Activated CD4-positive, CD25-positive, alpha-beta regulatory T cell (primary cell): ENCODE data around the gene TMEM26.

Experiments
- DNase-seq, 4 experiments: peaks; one replicate each; lab custom pipeline; 2025; lab: John Stamatoyannopoulos, UW

Gene TMEM26

GRCh38 chr10:61452655-61453641 lies at the start of gene TMEM26:
TSS of gene TMEM26 (minus strand) at chr10:61453381. CDS start at chr10:61453081, 300 bp downstream.
- no peak for DNase-seq

- DNase-seq: no peak
These were observed 47.3 kb upstream of the TMEM26 start for GRCh38 chr10:61500460-61500859.

GRCh38 chr10:61492364-61492995 lies 39.3 kb upstream of the TMEM26 start:
- DNase-seq: no peak

- DNase-seq: no peak
These were observed 34.3 kb upstream of the TMEM26 start for GRCh38 chr10:61487506-61487905.

GRCh38 chr10:61486738-61487396 lies 33.7 kb upstream of the TMEM26 start:
- no peak for DNase-seq

- DNase-seq: no peak
These were observed 33.1 kb upstream of the TMEM26 start for GRCh38 chr10:61486251-61486650.

GRCh38 chr10:61481597-61481996 lies 28.4 kb upstream of the TMEM26 start:
- no peak for DNase-seq

- no peak for DNase-seq
These were observed 27.0 kb upstream of the TMEM26 start for GRCh38 chr10:61480208-61480607.

GRCh38 chr10:61478621-61479312 lies 25.6 kb upstream of the TMEM26 start:
- no peak for DNase-seq

GRCh38 chr10:61477451-61477850 lies 24.3 kb upstream of the TMEM26 start:
- no peak for DNase-seq

- no peak for DNase-seq
These were observed 23.3 kb upstream of the TMEM26 start for GRCh38 chr10:61476529-61476928.

GRCh38 chr10:61475449-61475873 lies 22.3 kb upstream of the TMEM26 start:
- no peak for DNase-seq

GRCh38 chr10:61472090-61472674 lies 19.0 kb upstream of the TMEM26 start:
- no peak for DNase-seq

GRCh38 chr10:61471491-61471890 lies 18.3 kb upstream of the TMEM26 start:
- DNase-seq: no peak

GRCh38 chr10:61470740-61471139 lies 17.6 kb upstream of the TMEM26 start:
- DNase-seq: no peak

- DNase-seq: no peak
These were observed 12.9 kb upstream of the TMEM26 start for GRCh38 chr10:61465901-61466632.

- no peak for DNase-seq
These were observed 12.0 kb upstream of the TMEM26 start for GRCh38 chr10:61465171-61465496.

GRCh38 chr10:61464461-61465170 lies 11.4 kb upstream of the TMEM26 start:
- no peak for DNase-seq

- no peak for DNase-seq
These were observed 10.1 kb upstream of the TMEM26 start for GRCh38 chr10:61463035-61463909.
